Lung (tissue), 12 donors: ENCODE data around the gene DCAF8. TPM values are rescaled to one million over a fixed set of nuclear protein-coding genes. Genes with fewer than 3 reads are reported as not detected.

Source experiments
- ATAC-seq: fragments of 200-7000 bp; cut with Tn5 transposase; one replicate; pipeline ENCODE4 v1.9.1; 2020; ENCODE audit warnings: moderate number of reproducible peaks; ENCODE audit not compliant: insufficient read depth, low FRiP score
- DNase-seq, 3 donors: peaks; one replicate each; pipeline ENCODE4 v3.0.0-alpha.2; 2013 to 2017
- H3K27ac ChIP-seq, 2 donors: one replicate each; pipeline ENCODE4 v1.5.1; 2013; ENCODE audit warnings: mild to moderate bottlenecking in 2 of 2, moderate library complexity in 2 of 2, control low read depth in 1 of 2, inconsistent platforms in 1 of 2, low read depth in 1 of 2, low read length in 1 of 2
- H3K27me3 ChIP-seq, 3 donors: one replicate each; pipeline ENCODE4 v1.5.1; 2013; ENCODE audit warnings: low read length in 2 of 3; ENCODE audit not compliant: control insufficient read depth in 3 of 3, insufficient read depth in 3 of 3
- H3K36me3 ChIP-seq, 4 donors: one replicate each; pipeline ENCODE4 v1.5.1; 2013; ENCODE audit warnings: low read length in 4 of 4, mild to moderate bottlenecking in 1 of 4, moderate library complexity in 1 of 4; ENCODE audit not compliant: control insufficient read depth in 4 of 4, insufficient read depth in 4 of 4
- H3K4me1 ChIP-seq, 5 donors: one replicate each; pipeline ENCODE4 v1.5.1; 2013; ENCODE audit warnings: low read length in 5 of 5, mild to moderate bottlenecking in 2 of 5, moderate library complexity in 1 of 5; ENCODE audit not compliant: control insufficient read depth in 5 of 5, insufficient read depth in 5 of 5
- H3K4me3 ChIP-seq: one replicate; pipeline ENCODE4 v1.5.1; 2013; ENCODE audit warnings: mild to moderate bottlenecking, control low read depth, moderate library complexity
- H3K9ac ChIP-seq, 2 donors: one replicate each; pipeline ENCODE4 v1.5.1; 2013; ENCODE audit warnings: low read length in 2 of 2, control low read depth in 1 of 2; ENCODE audit not compliant: insufficient read depth in 1 of 2
- H3K9me3 ChIP-seq, 4 donors: one replicate each; pipeline ENCODE4 v1.5.1; 2013; ENCODE audit warnings: low read length in 3 of 4, mild to moderate bottlenecking in 1 of 4, moderate library complexity in 1 of 4; ENCODE audit not compliant: control insufficient read depth in 4 of 4, insufficient read depth in 3 of 4
- CTCF ChIP-seq: IDR thresholded peaks from 2 replicates; pipeline ENCODE4 v1.5.1; 2012; ENCODE audit warnings: mild to moderate bottlenecking; ENCODE audit errors: control extremely low read depth, extremely low read depth
- WGBS, 2 donors: extraction: QIAGEN DNeasy Blood & Tissue Kit; methylation state at CpG; one replicate each; pipeline ENCODE4 v1.1.7; 2013; 5-methylcytosine and 5-hydroxymethylcytosine counted together
- polyA plus RNA-seq, 2 donors: library from polyadenylated mRNA; stranded (reverse); fragments of 200-250 nt; gene quantifications; one replicate each; pipeline ENCODE4 v1.2.1, GENCODE V29; 2013
- total RNA-seq, 2 donors: library from RNA; depleted of rRNA in 1 of 2; stranded (reverse); fragments of >200 nt in 1 of 2; gene quantifications; one replicate each; pipeline ENCODE4 v1.2.1, GENCODE V29; 2014 to 2021
- donor health status: control.
- donor health status: control.
- donor health status: Bipolar disorder and iron deficiency.
- donor health status: healthy.
- donor health status: DM: yes; HTN: yes; CAD: no.

DCAF8 gene
- total and polyA plus RNA-seq, 4 donors: 64.0 to 207 (median 88.1) TPM

DNA sequence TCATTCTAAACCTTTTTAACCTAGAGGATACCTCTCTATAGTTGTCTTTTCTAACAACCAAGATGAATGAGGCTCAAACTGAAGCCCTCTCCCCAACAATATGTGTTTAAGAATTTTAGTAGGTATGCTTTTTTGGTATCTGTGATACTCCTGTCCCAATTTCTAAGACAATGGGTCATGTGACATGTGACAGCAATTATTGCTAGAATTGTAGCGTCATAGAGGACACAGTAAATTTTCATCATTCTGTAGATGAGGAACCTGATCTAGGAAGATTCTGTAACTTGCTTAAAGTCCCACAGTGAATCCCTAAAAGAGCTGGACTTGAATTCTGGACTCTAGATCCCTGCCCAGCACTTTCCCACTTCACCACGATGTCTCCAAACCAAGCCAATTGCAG is 83.6 kb downstream of the DCAF8 start:
- H3K36me3 ChIP-seq: no peaks in the 10 kb centered on the region
- WGBS, 2 donors: 84 to 91% methylated on average over 2 of the region's 2 CpGs
- H3K9me3 ChIP-seq: no peaks in the 10 kb centered on the region

GRCh38 chr1:160177667-160178066 is 84.7 kb downstream of the DCAF8 start:
- no peaks in the 10 kb centered on the region for H3K9me3 ChIP-seq
- WGBS, 2 donors: 88 to 96% methylated on average over 1 of the region's 1 CpG
- ATAC-seq: no peak
- H3K4me3 ChIP-seq: no peak overlapping the region
- H3K27ac ChIP-seq: no peak overlapping the region
- no peaks in the 10 kb centered on the region for H3K36me3 ChIP-seq
- H3K27me3 ChIP-seq: no peaks in the 10 kb centered on the region
- H3K4me1 ChIP-seq: no peaks in the 10 kb centered on the region
- no peak for DNase-seq
- H3K9ac ChIP-seq: no peak overlapping the region
- no peak for TF ChIP-seq CTCF

More for the DNA sequence above, 83.6 kb downstream of the DCAF8 start:
- no peak overlapping the region for H3K27ac ChIP-seq
- no peaks in the 10 kb centered on the region for H3K27me3 ChIP-seq
- no peak for TF ChIP-seq CTCF
- no peak overlapping the region for H3K9ac ChIP-seq
- no peak for ATAC-seq
- no peaks in the 10 kb centered on the region for H3K4me1 ChIP-seq
- DNase-seq: no peak
- H3K4me3 ChIP-seq: no peak overlapping the region

GRCh38 chr1:160177231-160177630 is 85.1 kb downstream of the DCAF8 start:
- no peak for DNase-seq
- no peak overlapping the region for H3K4me3 ChIP-seq
- TF ChIP-seq CTCF: no peak
- H3K27ac ChIP-seq: no peak overlapping the region
- no peaks in the 10 kb centered on the region for H3K27me3 ChIP-seq
- no peak overlapping the region for H3K9ac ChIP-seq
- no peaks in the 10 kb centered on the region for H3K36me3 ChIP-seq
- 89 to 91% methylated on average over 2 of the region's 2 CpGs for WGBS, 2 donors
- ATAC-seq: no peak
- no peaks in the 10 kb centered on the region for H3K9me3 ChIP-seq
- H3K4me1 ChIP-seq: no peaks in the 10 kb centered on the region

DNA sequence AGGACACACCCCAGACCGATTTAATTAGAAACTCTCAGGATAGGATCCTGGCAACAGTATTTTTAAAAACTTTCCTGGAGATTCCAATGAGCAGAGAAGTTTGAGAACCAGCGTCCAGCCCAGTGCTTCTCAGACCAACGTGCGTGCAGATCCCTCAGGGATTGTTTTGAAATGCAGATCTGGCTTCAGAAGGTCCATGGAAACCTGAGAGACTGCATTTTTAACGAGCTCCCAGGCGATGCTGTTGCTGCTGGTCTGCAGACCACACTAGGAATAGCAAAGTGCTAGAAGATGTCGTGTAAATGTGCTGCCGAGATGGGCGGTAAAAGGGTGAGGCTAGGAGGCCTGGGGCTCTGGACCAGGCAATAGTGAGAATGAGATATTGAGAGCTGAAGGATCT is 90.4 kb downstream of the DCAF8 start:
- no peak overlapping the region for H3K9ac ChIP-seq
- DNase-seq: no peak
- H3K36me3 ChIP-seq: no peaks in the 10 kb centered on the region
- peaks cover 0 to 3% (median 0%) of the 10 kb centered on the region in 5 donors for H3K4me1 ChIP-seq
- H3K9me3 ChIP-seq: no peaks in the 10 kb centered on the region
- no peak overlapping the region for H3K27ac ChIP-seq
- no peak for TF ChIP-seq CTCF
- no peak overlapping the region for H3K4me3 ChIP-seq
- WGBS, 2 donors: 71 to 82% methylated on average over 9 of the region's 9 CpGs
- H3K27me3 ChIP-seq: no peaks in the 10 kb centered on the region
- no peak for ATAC-seq
